HEK293T (cell line): ENCODE results near the gene CCDC183.

Source experiments
- BHLHE40 ChIP-seq: fragments of 450-650 bp; IDR thresholded peaks from 2 replicates; pipeline ENCODE4 v1.6.1; 2016; ENCODE audit warnings: mild to moderate bottlenecking, moderate library complexity, borderline replicate concordance
- SP1 ChIP-seq: fragments of 450-650 bp; IDR thresholded peaks from 2 replicates; pipeline ENCODE4 v1.6.1; 2017
- TF ChIP-seq, protein P1 (sequence below): fragments of 450-650 bp; IDR thresholded peaks from 2 replicates; pipeline ENCODE4 v1.6.1; 2016

DNA sequence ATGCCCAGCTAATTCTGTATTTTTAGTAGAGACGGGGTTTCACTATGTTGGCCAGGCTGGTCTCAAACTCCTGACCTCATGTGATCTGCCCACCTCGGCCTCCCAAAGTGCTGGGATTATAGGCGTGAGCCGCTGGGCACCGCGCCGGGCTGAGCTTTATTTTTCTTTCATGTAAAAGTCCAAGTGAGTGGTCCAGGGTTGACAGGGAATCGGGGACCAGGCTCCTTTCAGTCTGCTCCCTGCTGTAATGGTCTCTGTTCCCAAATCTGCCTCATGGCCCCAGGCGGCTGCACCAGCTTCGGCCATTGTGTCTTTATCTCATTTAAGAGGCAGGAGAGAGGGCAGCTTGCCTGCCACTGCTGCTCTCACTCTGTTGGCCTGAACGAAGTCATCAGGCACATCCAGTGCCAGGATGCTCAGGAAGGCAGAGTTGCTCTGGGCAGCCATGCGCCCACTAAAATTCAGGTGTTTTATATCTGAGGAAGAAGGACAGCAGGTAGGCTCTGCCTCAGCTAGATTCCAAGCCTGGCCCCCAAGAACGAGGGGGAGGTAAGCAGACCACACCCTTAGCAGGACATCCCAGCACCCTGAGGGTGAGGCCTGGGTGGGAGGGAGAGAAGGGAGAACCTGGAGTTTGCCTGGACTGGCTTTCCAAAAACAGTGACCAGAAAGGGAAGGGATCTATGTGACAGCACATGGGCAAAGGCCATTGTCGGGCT lies 1.7 kb upstream of the CCDC183 start:
- no peak for TF ChIP-seq BHLHE40
- TF ChIP-seq, protein P1, sequence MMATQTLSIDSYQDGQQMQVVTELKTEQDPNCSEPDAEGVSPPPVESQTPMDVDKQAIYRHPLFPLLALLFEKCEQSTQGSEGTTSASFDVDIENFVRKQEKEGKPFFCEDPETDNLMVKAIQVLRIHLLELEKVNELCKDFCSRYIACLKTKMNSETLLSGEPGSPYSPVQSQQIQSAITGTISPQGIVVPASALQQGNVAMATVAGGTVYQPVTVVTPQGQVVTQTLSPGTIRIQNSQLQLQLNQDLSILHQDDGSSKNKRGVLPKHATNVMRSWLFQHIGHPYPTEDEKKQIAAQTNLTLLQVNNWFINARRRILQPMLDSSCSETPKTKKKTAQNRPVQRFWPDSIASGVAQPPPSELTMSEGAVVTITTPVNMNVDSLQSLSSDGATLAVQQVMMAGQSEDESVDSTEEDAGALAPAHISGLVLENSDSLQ, result no peak
- TF ChIP-seq SP1, result no peak
